SK-N-SH treated with all-trans-retinoic acid at 6 μM for 48 hours (cell line): Measurements from ENCODE around the gene ATRIP.

ENCODE experiments used
- ATAC-seq: fragments of 200-7000 bp; cut with Tn5 transposase; 3 replicates; pipeline ENCODE4 v1.9.1; 2020; ENCODE audit warnings: mild to moderate bottlenecking, moderate library complexity
- ARNTL ChIP-seq: fragments of 450-650 bp; formaldehyde crosslinking; IDR thresholded peaks from 2 replicates; pipeline ENCODE4 v1.5.0; 2020; ENCODE audit warnings: low read depth, mild to moderate bottlenecking, moderate library complexity, borderline replicate concordance
- BACH2 ChIP-seq: fragments of 250-450 bp; sonication (Bioruptor Pico); IDR thresholded peaks from 2 replicates; pipeline ENCODE4 v1.9.0; 2021; ENCODE audit warnings: mild to moderate bottlenecking, borderline replicate concordance
- ISL1 ChIP-seq: fragments of 250-450 bp; sonication (Bioruptor Pico); IDR thresholded peaks from 2 replicates; pipeline ENCODE4 v2.1.2; 2022; ENCODE audit warnings: mild to moderate bottlenecking, moderate library complexity
- OSR1 ChIP-seq: fragments of 250-450 bp; sonication (Bioruptor Pico); IDR thresholded peaks from 2 replicates; pipeline ENCODE4 v1.8.0; 2022; ENCODE audit warnings: moderate library complexity, mild to moderate bottlenecking, inconsistent platforms
- PPARA ChIP-seq: fragments of 250-450 bp; sonication (Bioruptor Pico); IDR thresholded peaks from 2 replicates; pipeline ENCODE4 v1.5.0; 2020; ENCODE audit warnings: mild to moderate bottlenecking, borderline replicate concordance
- RARB ChIP-seq: fragments of 250-450 bp; sonication (Bioruptor Pico); IDR thresholded peaks from 2 replicates; pipeline ENCODE4 v1.8.0; 2021; ENCODE audit warnings: mild to moderate bottlenecking, moderate library complexity
- SNAI2 ChIP-seq: fragments of 250-450 bp; sonication (Bioruptor Pico); IDR thresholded peaks from 2 replicates; pipeline ENCODE4 v1.5.0; 2020; ENCODE audit warnings: mild to moderate bottlenecking, moderate library complexity
- TOX ChIP-seq: fragments of 250-450 bp; sonication (Bioruptor Pico); IDR thresholded peaks from 2 replicates; pipeline ENCODE4 v1.8.0; 2021; ENCODE audit warnings: mild to moderate bottlenecking, moderate library complexity, borderline replicate concordance
- ZC3H10 ChIP-seq: fragments of 250-450 bp; sonication (Bioruptor Pico); IDR thresholded peaks from 2 replicates; pipeline ENCODE4 v1.5.1; 2021; ENCODE audit warnings: mild to moderate bottlenecking, moderate library complexity
- ZFP30 ChIP-seq: fragments of 450-650 bp; formaldehyde crosslinking; IDR thresholded peaks from 2 replicates; pipeline ENCODE4 v1.5.0; 2022; ENCODE audit warnings: mild to moderate bottlenecking, moderate library complexity
- TF ChIP-seq, protein P1 (sequence below): fragments of 250-450 bp; sonication (Bioruptor Pico); IDR thresholded peaks from 2 replicates; pipeline ENCODE4 v1.5.0; 2020; ENCODE audit warnings: mild to moderate bottlenecking, moderate library complexity
- TF ChIP-seq, protein P2 (sequence below): fragments of 250-450 bp; sonication (Bioruptor Pico); IDR thresholded peaks from 2 replicates; pipeline ENCODE4 v1.5.1; 2020; ENCODE audit warnings: low read depth, mild to moderate bottlenecking, moderate library complexity
- TF ChIP-seq, protein P3 (sequence below): fragments of 250-450 bp; sonication (Bioruptor Pico); IDR thresholded peaks from 2 replicates; pipeline ENCODE4 v1.8.0; 2020; ENCODE audit warnings: mild to moderate bottlenecking, moderate library complexity, borderline replicate concordance
- TF ChIP-seq, protein P4 (sequence below): fragments of 250-450 bp; sonication (Bioruptor Pico); IDR thresholded peaks from 2 replicates; pipeline ENCODE4 v1.5.1; 2021; ENCODE audit warnings: mild to moderate bottlenecking, moderate library complexity
- TF ChIP-seq, protein P5 (sequence below): fragments of 250-450 bp; sonication (Bioruptor Pico); IDR thresholded peaks from 2 replicates; pipeline ENCODE4 v1.8.0; 2021; ENCODE audit warnings: low read depth, mild to moderate bottlenecking, moderate library complexity, borderline replicate concordance

ATRIP gene

DNA sequence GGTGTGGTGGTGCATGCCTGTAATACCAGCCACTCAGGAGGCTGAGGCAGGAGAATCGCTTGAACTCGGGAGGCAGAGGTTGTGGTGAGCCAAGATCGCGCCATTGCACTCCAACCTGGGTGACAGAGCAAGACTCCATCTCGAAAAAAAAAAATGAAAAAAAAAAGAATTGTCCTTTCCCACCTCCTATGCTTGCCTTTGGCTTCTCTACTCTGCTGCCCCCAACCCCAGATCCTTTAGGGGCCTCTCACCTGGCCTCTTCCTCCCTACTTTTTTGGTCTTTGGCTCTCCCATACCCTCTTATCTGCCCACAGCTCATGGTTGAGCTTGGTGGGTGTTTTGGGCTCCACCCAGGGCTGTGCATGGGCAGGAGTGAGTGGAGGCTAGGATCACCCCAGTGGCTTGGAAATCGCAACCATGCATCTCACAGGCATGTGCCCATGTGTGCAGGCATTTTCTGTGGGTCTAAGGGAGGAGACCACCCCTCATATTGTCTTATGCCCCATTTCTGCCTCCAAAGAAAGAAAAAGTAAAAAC, 59.5 kb downstream of the ATRIP start (continued):
- TF ChIP-seq, protein P1, sequence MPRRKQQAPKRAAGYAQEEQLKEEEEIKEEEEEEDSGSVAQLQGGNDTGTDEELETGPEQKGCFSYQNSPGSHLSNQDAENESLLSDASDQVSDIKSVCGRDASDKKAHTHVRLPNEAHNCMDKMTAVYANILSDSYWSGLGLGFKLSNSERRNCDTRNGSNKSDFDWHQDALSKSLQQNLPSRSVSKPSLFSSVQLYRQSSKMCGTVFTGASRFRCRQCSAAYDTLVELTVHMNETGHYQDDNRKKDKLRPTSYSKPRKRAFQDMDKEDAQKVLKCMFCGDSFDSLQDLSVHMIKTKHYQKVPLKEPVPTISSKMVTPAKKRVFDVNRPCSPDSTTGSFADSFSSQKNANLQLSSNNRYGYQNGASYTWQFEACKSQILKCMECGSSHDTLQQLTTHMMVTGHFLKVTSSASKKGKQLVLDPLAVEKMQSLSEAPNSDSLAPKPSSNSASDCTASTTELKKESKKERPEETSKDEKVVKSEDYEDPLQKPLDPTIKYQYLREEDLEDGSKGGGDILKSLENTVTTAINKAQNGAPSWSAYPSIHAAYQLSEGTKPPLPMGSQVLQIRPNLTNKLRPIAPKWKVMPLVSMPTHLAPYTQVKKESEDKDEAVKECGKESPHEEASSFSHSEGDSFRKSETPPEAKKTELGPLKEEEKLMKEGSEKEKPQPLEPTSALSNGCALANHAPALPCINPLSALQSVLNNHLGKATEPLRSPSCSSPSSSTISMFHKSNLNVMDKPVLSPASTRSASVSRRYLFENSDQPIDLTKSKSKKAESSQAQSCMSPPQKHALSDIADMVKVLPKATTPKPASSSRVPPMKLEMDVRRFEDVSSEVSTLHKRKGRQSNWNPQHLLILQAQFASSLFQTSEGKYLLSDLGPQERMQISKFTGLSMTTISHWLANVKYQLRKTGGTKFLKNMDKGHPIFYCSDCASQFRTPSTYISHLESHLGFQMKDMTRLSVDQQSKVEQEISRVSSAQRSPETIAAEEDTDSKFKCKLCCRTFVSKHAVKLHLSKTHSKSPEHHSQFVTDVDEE (CRISPR knock-in tag) = no peak
- TF ChIP-seq, protein P2, sequence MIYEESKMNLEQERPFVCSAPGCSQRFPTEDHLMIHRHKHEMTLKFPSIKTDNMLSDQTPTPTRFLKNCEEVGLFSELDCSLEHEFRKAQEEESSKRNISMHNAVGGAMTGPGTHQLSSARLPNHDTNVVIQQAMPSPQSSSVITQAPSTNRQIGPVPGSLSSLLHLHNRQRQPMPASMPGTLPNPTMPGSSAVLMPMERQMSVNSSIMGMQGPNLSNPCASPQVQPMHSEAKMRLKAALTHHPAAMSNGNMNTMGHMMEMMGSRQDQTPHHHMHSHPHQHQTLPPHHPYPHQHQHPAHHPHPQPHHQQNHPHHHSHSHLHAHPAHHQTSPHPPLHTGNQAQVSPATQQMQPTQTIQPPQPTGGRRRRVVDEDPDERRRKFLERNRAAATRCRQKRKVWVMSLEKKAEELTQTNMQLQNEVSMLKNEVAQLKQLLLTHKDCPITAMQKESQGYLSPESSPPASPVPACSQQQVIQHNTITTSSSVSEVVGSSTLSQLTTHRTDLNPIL = no peak
- no peak for TF ChIP-seq ZFP30
- no peak for TF ChIP-seq SNAI2 (CRISPR knock-in tag)
- TF ChIP-seq ZC3H10 = no peak
- no peak for TF ChIP-seq ARNTL (CRISPR knock-in tag)
- no peak for TF ChIP-seq RARB (CRISPR knock-in tag)
- TF ChIP-seq, all 23 proteins: peak for 0

DNA sequence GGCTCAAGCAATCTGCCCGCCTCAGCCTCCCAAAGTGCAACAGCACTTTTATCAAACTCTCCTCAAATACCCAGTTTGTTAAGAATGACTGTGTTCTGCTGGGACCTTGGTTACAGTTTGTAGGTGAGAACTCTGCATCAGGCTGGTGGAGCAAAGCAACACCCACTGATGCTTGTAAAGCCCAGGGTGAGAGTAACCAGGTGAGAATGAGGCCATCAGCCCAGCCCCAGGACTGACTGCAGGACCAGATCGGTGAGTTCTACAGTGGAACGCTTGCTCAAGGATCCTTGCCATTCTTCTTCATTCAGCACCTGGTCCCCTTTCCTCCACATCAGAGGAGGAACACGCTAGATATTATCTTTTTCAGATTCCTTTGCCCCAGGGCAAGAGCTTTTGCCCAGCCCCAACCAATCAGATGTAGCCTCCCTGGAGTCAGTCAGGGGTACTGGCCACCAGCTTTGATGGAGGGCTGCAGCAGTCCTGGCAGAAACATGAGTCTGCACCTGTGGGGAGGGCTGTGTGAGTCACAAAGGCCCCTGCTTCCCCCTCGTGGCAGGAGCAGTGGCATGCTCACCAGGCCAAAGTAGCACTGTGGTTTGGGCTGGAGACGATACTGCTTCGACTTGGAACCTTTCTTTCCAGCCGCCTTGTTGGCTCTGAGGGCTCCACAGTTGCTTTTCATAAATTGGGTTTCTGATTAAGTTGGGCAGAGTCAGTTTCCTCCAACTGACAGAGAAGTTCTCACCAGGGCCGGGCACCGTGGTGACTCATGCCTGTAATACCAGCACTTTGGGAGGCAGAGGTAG, 60.9 kb downstream of the ATRIP start:
- ATAC-seq = peak; percentile 83
- TF ChIP-seq, protein P2 = no peak
- TF ChIP-seq ARNTL (CRISPR knock-in tag) (no peak), OSR1 (CRISPR knock-in tag) (no peak), PPARA (no peak), TOX (no peak), BACH2 (CRISPR knock-in tag) (no peak), ISL1 (CRISPR knock-in tag) (no peak), RARB (CRISPR knock-in tag) (no peak), ZFP30 (no peak)
- TF ChIP-seq, protein P3, sequence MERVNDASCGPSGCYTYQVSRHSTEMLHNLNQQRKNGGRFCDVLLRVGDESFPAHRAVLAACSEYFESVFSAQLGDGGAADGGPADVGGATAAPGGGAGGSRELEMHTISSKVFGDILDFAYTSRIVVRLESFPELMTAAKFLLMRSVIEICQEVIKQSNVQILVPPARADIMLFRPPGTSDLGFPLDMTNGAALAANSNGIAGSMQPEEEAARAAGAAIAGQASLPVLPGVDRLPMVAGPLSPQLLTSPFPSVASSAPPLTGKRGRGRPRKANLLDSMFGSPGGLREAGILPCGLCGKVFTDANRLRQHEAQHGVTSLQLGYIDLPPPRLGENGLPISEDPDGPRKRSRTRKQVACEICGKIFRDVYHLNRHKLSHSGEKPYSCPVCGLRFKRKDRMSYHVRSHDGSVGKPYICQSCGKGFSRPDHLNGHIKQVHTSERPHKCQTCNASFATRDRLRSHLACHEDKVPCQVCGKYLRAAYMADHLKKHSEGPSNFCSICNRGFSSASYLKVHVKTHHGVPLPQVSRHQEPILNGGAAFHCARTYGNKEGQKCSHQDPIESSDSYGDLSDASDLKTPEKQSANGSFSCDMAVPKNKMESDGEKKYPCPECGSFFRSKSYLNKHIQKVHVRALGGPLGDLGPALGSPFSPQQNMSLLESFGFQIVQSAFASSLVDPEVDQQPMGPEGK = no peak; the same call in 1 of the 2 replicates
- TF ChIP-seq, protein P1 (CRISPR knock-in tag) = no peak
- TF ChIP-seq, protein P4, sequence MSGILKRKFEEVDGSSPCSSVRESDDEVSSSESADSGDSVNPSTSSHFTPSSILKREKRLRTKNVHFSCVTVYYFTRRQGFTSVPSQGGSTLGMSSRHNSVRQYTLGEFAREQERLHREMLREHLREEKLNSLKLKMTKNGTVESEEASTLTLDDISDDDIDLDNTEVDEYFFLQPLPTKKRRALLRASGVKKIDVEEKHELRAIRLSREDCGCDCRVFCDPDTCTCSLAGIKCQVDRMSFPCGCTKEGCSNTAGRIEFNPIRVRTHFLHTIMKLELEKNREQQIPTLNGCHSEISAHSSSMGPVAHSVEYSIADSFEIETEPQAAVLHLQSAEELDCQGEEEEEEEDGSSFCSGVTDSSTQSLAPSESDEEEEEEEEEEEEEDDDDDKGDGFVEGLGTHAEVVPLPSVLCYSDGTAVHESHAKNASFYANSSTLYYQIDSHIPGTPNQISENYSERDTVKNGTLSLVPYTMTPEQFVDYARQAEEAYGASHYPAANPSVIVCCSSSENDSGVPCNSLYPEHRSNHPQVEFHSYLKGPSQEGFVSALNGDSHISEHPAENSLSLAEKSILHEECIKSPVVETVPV = no peak
- TF ChIP-seq, protein P5, sequence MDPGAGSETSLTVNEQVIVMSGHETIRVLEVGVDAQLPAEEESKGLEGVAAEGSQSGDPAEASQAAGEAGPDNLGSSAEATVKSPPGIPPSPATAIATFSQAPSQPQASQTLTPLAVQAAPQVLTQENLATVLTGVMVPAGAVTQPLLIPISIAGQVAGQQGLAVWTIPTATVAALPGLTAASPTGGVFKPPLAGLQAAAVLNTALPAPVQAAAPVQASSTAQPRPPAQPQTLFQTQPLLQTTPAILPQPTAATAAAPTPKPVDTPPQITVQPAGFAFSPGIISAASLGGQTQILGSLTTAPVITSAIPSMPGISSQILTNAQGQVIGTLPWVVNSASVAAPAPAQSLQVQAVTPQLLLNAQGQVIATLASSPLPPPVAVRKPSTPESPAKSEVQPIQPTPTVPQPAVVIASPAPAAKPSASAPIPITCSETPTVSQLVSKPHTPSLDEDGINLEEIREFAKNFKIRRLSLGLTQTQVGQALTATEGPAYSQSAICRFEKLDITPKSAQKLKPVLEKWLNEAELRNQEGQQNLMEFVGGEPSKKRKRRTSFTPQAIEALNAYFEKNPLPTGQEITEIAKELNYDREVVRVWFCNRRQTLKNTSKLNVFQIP (CRISPR knock-in tag) = no peak
